GM23248 (cell line): ENCODE data around the gene PLEKHJ1. TPM values are rescaled to one million over a fixed set of nuclear protein-coding genes. Genes with fewer than 3 reads are reported as not detected.

Experiments
- DNase-seq: peaks from one replicate; pipeline ENCODE4 v3.0.0-alpha.2; 2015
- H2AFZ ChIP-seq: fragments of 200-600 bp; sonication (generic); 2 replicates; pipeline ENCODE4 v1.6.1; 2016; ENCODE audit warnings: antibody characterized with exemption
- H3F3A ChIP-seq: fragments of 200-600 bp; sonication (generic); 2 replicates; pipeline ENCODE4 v1.6.1; 2016; ENCODE audit warnings: mild to moderate bottlenecking, antibody characterized with exemption, mixed run types; ENCODE audit not compliant: insufficient read depth
- H3K27ac ChIP-seq: fragments of 200-600 bp; sonication (generic); 2 replicates; pipeline ENCODE4 v1.5.1; 2016; ENCODE audit warnings: mild to moderate bottlenecking
- H3K27me3 ChIP-seq: fragments of 200-600 bp; sonication (generic); replicated peaks from 2 replicates; pipeline ENCODE4 v1.6.1; 2016; ENCODE audit warnings: mild to moderate bottlenecking; ENCODE audit not compliant: insufficient read depth
- H3K36me3 ChIP-seq: fragments of 200-600 bp; sonication (generic); 2 replicates; pipeline ENCODE4 v1.6.1; 2016; ENCODE audit warnings: low read depth, mild to moderate bottlenecking
- H3K4me1 ChIP-seq: fragments of 200-600 bp; sonication (generic); 2 replicates; pipeline ENCODE4 v1.6.1; 2016; ENCODE audit warnings: mild to moderate bottlenecking; ENCODE audit not compliant: insufficient read depth
- H3K4me2 ChIP-seq: fragments of 200-600 bp; sonication (generic); one replicate; pipeline ENCODE4 v1.6.1; 2016; ENCODE audit warnings: mild to moderate bottlenecking; ENCODE audit not compliant: unreplicated experiment
- H3K4me3 ChIP-seq: fragments of 200-600 bp; sonication (generic); 2 replicates; pipeline ENCODE4 v1.5.1; 2016; ENCODE audit warnings: mild to moderate bottlenecking
- H3K79me2 ChIP-seq: fragments of 200-600 bp; sonication (generic); 2 replicates; pipeline ENCODE4 v1.6.1; 2016; ENCODE audit warnings: mild to moderate bottlenecking; ENCODE audit not compliant: insufficient read depth
- H3K9ac ChIP-seq: fragments of 200-600 bp; sonication (generic); 2 replicates; pipeline ENCODE4 v1.6.1; 2016; ENCODE audit warnings: mild to moderate bottlenecking
- H3K9me2 ChIP-seq: fragments of 200-600 bp; sonication (generic); 2 replicates; pipeline ENCODE4 v1.6.1; 2016; ENCODE audit warnings: mixed run types, mild to moderate bottlenecking, moderate library complexity; ENCODE audit not compliant: insufficient read depth
- H3K9me3 ChIP-seq: fragments of 200-600 bp; sonication (generic); one replicate; pipeline ENCODE4 v1.6.1; 2017; ENCODE audit warnings: low read depth
- H4K20me1 ChIP-seq: fragments of 200-600 bp; sonication (generic); 2 replicates; pipeline ENCODE4 v1.6.0; 2016; ENCODE audit not compliant: insufficient read depth
- EZH2 ChIP-seq: fragments of 200-600 bp; sonication (generic); IDR thresholded peaks from 2 replicates; pipeline ENCODE4 v1.6.1; 2018; ENCODE audit warnings: antibody characterized with exemption, mild to moderate bottlenecking; ENCODE audit not compliant: insufficient read depth, poor library complexity, severe bottlenecking
- EZH2phosphoT487 ChIP-seq: fragments of 200-600 bp; sonication (generic); IDR thresholded peaks from 2 replicates; pipeline ENCODE4 v1.6.1; 2018; ENCODE audit warnings: antibody characterized with exemption, moderate library complexity, mild to moderate bottlenecking, low read depth; ENCODE audit not compliant: insufficient read depth
- WGBS, 2 experiments: methylation state at CpG; one replicate each; pipeline ENCODE4 v1.1.6; 2015 to 2017; ENCODE audit warnings: low lambda C conversion rate in 2 of 2, low coverage in 1 of 2; ENCODE audit errors: missing lambda C conversion rate in 2 of 2; 5-methylcytosine and 5-hydroxymethylcytosine counted together
- in situ Hi-C: fragments of 300-500 bp; cut with MboI; formaldehyde crosslinking; loops from 2 replicates; pipeline ENCODE4 v1.15.0; 2020
- polyA plus RNA-seq: library from polyadenylated mRNA; unstranded; fragments of >200 nt; fragmentation: Nextera tagmentation; extraction: Ambion mirVana; gene quantifications from 2 replicates; pipeline ENCODE4 v1.2.1, GENCODE V29; 2016
- total RNA-seq: library from RNA; depleted of rRNA; stranded (reverse); fragments of >200 nt; shearing (Covaris generic); gene quantifications from 2 replicates; pipeline ENCODE4 v1.2.3, GENCODE V29; 2014

The PLEKHJ1 gene
- total and polyA plus RNA-seq, 2 experiments from 2014 or later, result 62.3 to 68.3 TPM

- 93 to 94% methylated on average over 43 to 45 of the region's 45 CpGs for WGBS, 2 experiments
- no peaks in the 10 kb centered on the region for H4K20me1 ChIP-seq
- no peak for DNase-seq
These were observed 6.8 kb downstream of the PLEKHJ1 start for GRCh38 chr19:2229103-2230032.

GRCh38 chr19:2228157-2229030 is 7.7 kb downstream of the PLEKHJ1 start:
- Histone ChIP-seq H3K9me3 (no peaks in the 10 kb centered on the region), H3K9ac (no peak overlapping the region), H3K36me3 (peaks cover 2% of the 10 kb centered on the region; the same call in 1 of the 2 replicates), H3K4me3 (no peak overlapping the region), H3K4me1 (no peaks in the 10 kb centered on the region), H4K20me1 (no peaks in the 10 kb centered on the region), H2AFZ (no peak overlapping the region), H3K27me3 (no peaks in the 10 kb centered on the region), H3K9me2 (no peaks in the 10 kb centered on the region), H3K79me2 (peaks cover 25% of the 10 kb centered on the region), H3K4me2 (no peak overlapping the region), H3F3A (peaks cover 19% of the 10 kb centered on the region; the same call in 1 of the 2 replicates), H3K27ac (no peak overlapping the region)
- DNase-seq, result no peak
- TF ChIP-seq EZH2 (no peak), EZH2phosphoT487 (no peak)
- in situ Hi-C loops, result no loop called here
- WGBS, 2 experiments, result 91 to 95% methylated on average over 39 to 42 of the region's 48 CpGs

More at GRCh38 chr19:2229103-2230032, 6.8 kb downstream of the PLEKHJ1 start:
- Histone ChIP-seq H3K9me2 (no peaks in the 10 kb centered on the region), H3K9me3 (no peaks in the 10 kb centered on the region), H3K4me1 (no peaks in the 10 kb centered on the region), H3K4me2 (no peak overlapping the region), H3F3A (peaks cover 19% of the 10 kb centered on the region; the same call in 1 of the 2 replicates), H3K27me3 (no peaks in the 10 kb centered on the region), H3K27ac (no peak overlapping the region), H3K4me3 (no peak overlapping the region), H3K9ac (no peak overlapping the region), H3K36me3 (peaks cover 2% of the 10 kb centered on the region; the same call in 1 of the 2 replicates), H3K79me2 (peaks cover 30% of the 10 kb centered on the region), H2AFZ (no peak overlapping the region)
- TF ChIP-seq EZH2 (no peak), EZH2phosphoT487 (no peak)
- in situ Hi-C loops, result no loop called here

- H3K36me3 ChIP-seq, result peaks cover 2% of the 10 kb centered on the region; the same call in 1 of the 2 replicates
- peaks cover 17% of the 10 kb centered on the region for H3K79me2 ChIP-seq
- no peaks in the 10 kb centered on the region for H3K9me3 ChIP-seq
- no peak overlapping the region for H2AFZ ChIP-seq
- no peaks in the 10 kb centered on the region for H3K27me3 ChIP-seq
- H3F3A ChIP-seq, result peaks cover 15% of the 10 kb centered on the region; the same call in 1 of the 2 replicates
- no peaks in the 10 kb centered on the region for H3K9me2 ChIP-seq
- H3K4me2 ChIP-seq, result no peak overlapping the region
- H4K20me1 ChIP-seq, result no peaks in the 10 kb centered on the region
- H3K27ac ChIP-seq, result no peak overlapping the region
- no peak overlapping the region for H3K4me3 ChIP-seq
- TF ChIP-seq EZH2 (no peak), EZH2phosphoT487 (no peak)
- no peak overlapping the region for H3K9ac ChIP-seq
- H3K4me1 ChIP-seq, result no peaks in the 10 kb centered on the region
- WGBS, 2 experiments, result 95 to 97% methylated on average over 8 to 67 of the region's 67 CpGs
- in situ Hi-C loops, result no loop called here
- no peak for DNase-seq
These were observed 8.5 kb downstream of the PLEKHJ1 start for GRCh38 chr19:2227415-2228156.
